ENCODE results near the gene UIMC1. TPM values are rescaled to one million over a fixed set of nuclear protein-coding genes. Genes with fewer than 3 reads are reported as not detected.

UIMC1 gene
- total RNA-seq, 2 donors from 2014 or later: 19.1 to 27.2 TPM

- Histone ChIP-seq H3K9me3 (no peaks in the 10 kb centered on the region), H3K36me3 (replicated peaks in 1 of 2; ENCODE audit: insufficient read depth in 1 of 2, low read depth in 2 of 2) (no peaks in the 10 kb centered on the region), H3K27ac (no peak overlapping the region), H3K27me3 (no peaks in the 10 kb centered on the region), H3K4me1 (no peaks in the 10 kb centered on the region), H3K4me3 (no peak overlapping the region)
- WGBS, 2 donors: 33 to 63% methylated on average over 2 to 9 of the region's 10 CpGs
- DNase-seq (no peak), ATAC-seq (no peak)
- intact Hi-C loops (cut with DNase I): no loop called here
- TF ChIP-seq POLR2A (IDR thresholded peaks at IDR 0.05): no peak
- TF ChIP-seq CTCF (IDR thresholded peaks at IDR 0.05): no peak
Measured at GRCh38 chr5:176859916-176860315, 146.7 kb downstream of the UIMC1 start.

- H3K36me3 ChIP-seq (replicated peaks in 1 of 2; ENCODE audit: insufficient read depth in 1 of 2, low read depth in 2 of 2): no peaks in the 10 kb centered on the region
- TF ChIP-seq CTCF (IDR thresholded peaks at IDR 0.05): no peak
- no peak for TF ChIP-seq POLR2A (IDR thresholded peaks at IDR 0.05)
- intact Hi-C loops (cut with DNase I): no loop called here
- no peak for DNase-seq
- no peak for ATAC-seq
- no peak overlapping the region for H3K27ac ChIP-seq
- H3K4me3 ChIP-seq: no peak overlapping the region
- H3K4me1 ChIP-seq: no peaks in the 10 kb centered on the region
- 57 to 67% methylated on average over 2 to 11 of the region's 11 CpGs for WGBS, 2 donors
- H3K9me3 ChIP-seq: no peaks in the 10 kb centered on the region
- H3K27me3 ChIP-seq: no peaks in the 10 kb centered on the region
Measured at GRCh38 chr5:176857894-176858273, 148.7 kb downstream of the UIMC1 start.

- 61 to 67% methylated on average over 13 to 19 of the region's 19 CpGs for WGBS, 2 donors
- ATAC-seq (no peak), DNase-seq (no peak)
- H3K9me3 ChIP-seq: no peaks in the 10 kb centered on the region
- H3K27ac ChIP-seq: no peak overlapping the region
- TF ChIP-seq POLR2A (IDR thresholded peaks at IDR 0.05) (no peak), CTCF (IDR thresholded peaks at IDR 0.05) (no peak)
- intact Hi-C loops (cut with DNase I): no loop called here
- no peaks in the 10 kb centered on the region for H3K4me1 ChIP-seq
- no peaks in the 10 kb centered on the region for H3K36me3 ChIP-seq (replicated peaks in 1 of 2; ENCODE audit: insufficient read depth in 1 of 2, low read depth in 2 of 2)
- H3K4me3 ChIP-seq: no peak overlapping the region
- H3K27me3 ChIP-seq: no peaks in the 10 kb centered on the region
Measured at GRCh38 chr5:176857216-176857893, 149.2 kb downstream of the UIMC1 start.

GRCh38 chr5:176856746-176857145, 149.8 kb downstream of the UIMC1 start:
- no peaks in the 10 kb centered on the region for H3K4me1 ChIP-seq
- DNase-seq (no peak), ATAC-seq (no peak)
- H3K9me3 ChIP-seq: no peaks in the 10 kb centered on the region
- intact Hi-C loops (cut with DNase I): no loop called here
- H3K36me3 ChIP-seq (replicated peaks in 1 of 2; ENCODE audit: insufficient read depth in 1 of 2, low read depth in 2 of 2): no peaks in the 10 kb centered on the region
- H3K27me3 ChIP-seq: no peaks in the 10 kb centered on the region
- H3K4me3 ChIP-seq: no peak overlapping the region
- whole genome bisulfite sequencing, 2 donors: 46 to 56% methylated on average over 8 of the region's 8 CpGs
- no peak for TF ChIP-seq CTCF (IDR thresholded peaks at IDR 0.05)
- TF ChIP-seq POLR2A (IDR thresholded peaks at IDR 0.05): no peak
- H3K27ac ChIP-seq: no peak overlapping the region

- Histone ChIP-seq H3K36me3 (replicated peaks in 1 of 2; ENCODE audit: insufficient read depth in 1 of 2, low read depth in 2 of 2) (no peaks in the 10 kb centered on the region), H3K4me3 (no peak overlapping the region), H3K27ac (no peak overlapping the region), H3K4me1 (no peaks in the 10 kb centered on the region), H3K9me3 (no peaks in the 10 kb centered on the region), H3K27me3 (peaks cover 0 to 4% of the 10 kb centered on the region in 2 donors)
- WGBS, 2 donors: 90% methylated on average over 15 to 17 of the region's 18 CpGs
- intact Hi-C loops (cut with DNase I): no loop called here
- ATAC-seq: no peak
- no peak for DNase-seq
- TF ChIP-seq CTCF (IDR thresholded peaks at IDR 0.05): no peak
- no peak for TF ChIP-seq POLR2A (IDR thresholded peaks at IDR 0.05)
Measured at GRCh38 chr5:176855598-176855997, 151.0 kb downstream of the UIMC1 start.
